Right cardiac atrium (tissue), 5 donors: ENCODE results near the gene ZNF521. TPM values are rescaled to one million over a fixed set of nuclear protein-coding genes. Genes with fewer than 3 reads are reported as not detected.

Experiments
- ATAC-seq, 2 donors: fragments of 200-7000 bp; cut with Tn5 transposase; one replicate each; pipeline versions ENCODE4 v1.8.0 to v1.9.1; 2020; ENCODE audit warnings: moderate library complexity in 2 of 2, mild to moderate bottlenecking in 1 of 2
- DNase-seq, 3 donors: peaks; one replicate each; pipeline ENCODE4 v3.0.0-alpha.2; 2020
- H3K27ac ChIP-seq: one replicate; pipeline ENCODE4 v1.5.1; 2013; ENCODE audit warnings: mild to moderate bottlenecking, low read length, control low read depth, moderate library complexity
- H3K27me3 ChIP-seq: one replicate; pipeline ENCODE4 v1.6.1; 2013; ENCODE audit not compliant: control insufficient read depth, insufficient read depth
- H3K4me1 ChIP-seq: one replicate; pipeline ENCODE4 v1.6.1; 2013; ENCODE audit warnings: low read length; ENCODE audit not compliant: control insufficient read depth, insufficient read depth
- H3K4me3 ChIP-seq: one replicate; pipeline ENCODE4 v1.5.1; 2013; ENCODE audit warnings: low read length, control low read depth
- H3K9me3 ChIP-seq: one replicate; pipeline ENCODE4 v1.6.1; 2013; ENCODE audit warnings: low read length; ENCODE audit not compliant: control insufficient read depth
- WGBS: extraction: QIAGEN DNeasy Blood & Tissue Kit; methylation state at CpG from one replicate; pipeline ENCODE4 v1.1.7; 2013; 5-methylcytosine and 5-hydroxymethylcytosine counted together
- intact Hi-C, 4 donors: fragments of 100-400 bp; cut with DNase I; formaldehyde crosslinking; loops; one replicate each; pipeline versions ENCODE4 v1.11.0 to v1.14.0; 2022 to 2023
- polyA plus RNA-seq: library from polyadenylated mRNA; stranded (reverse); fragments of 200-250 nt; gene quantifications from one replicate; pipeline ENCODE4 v1.2.3, GENCODE V29; 2013
- total RNA-seq, 4 donors: library from RNA; stranded (reverse); fragmentation: NEBNext Ultra II Directional; extraction: Animal tissue kit (Norgen Biotek cat#: 25700); gene quantifications; one replicate each; pipeline ENCODE4 v1.2.1, GENCODE V29; 2021
- donor health status: healthy with polysubstance abuse.
- donor health status: DM: no; HTN: yes; CAD: no.
- donor health status: DM: no; HTN: no; CAD: no.
- donor health status: DM: no; HTN: yes; CAD: no; lungs with severe emphysema.
- donor health status: DM: yes; HTN: yes; CAD: no.

The ZNF521 gene
- total and polyA plus RNA-seq, 5 donors: 7.2 to 54.5 (median 38.8) TPM

- WGBS: 87% methylated on average over 4 of the region's 4 CpGs
- no peak for DNase-seq
- Histone ChIP-seq H3K9me3 (no peaks in the 10 kb centered on the region), H3K4me1 (peaks cover 5% of the 10 kb centered on the region), H3K27ac (no peak overlapping the region), H3K27me3 (no peaks in the 10 kb centered on the region), H3K4me3 (no peak overlapping the region)
- intact Hi-C loops: no loop called here
- ATAC-seq: no peak
Observed at GRCh38 chr18:25186871-25187270, 165.1 kb downstream of the ZNF521 start.

- Histone ChIP-seq H3K9me3 (no peaks in the 10 kb centered on the region), H3K4me1 (peaks cover 1% of the 10 kb centered on the region), H3K27ac (no peak overlapping the region), H3K27me3 (no peaks in the 10 kb centered on the region), H3K4me3 (no peak overlapping the region)
- intact Hi-C loops: no loop called here
- WGBS: 85% methylated on average over 2 of the region's 2 CpGs
- ATAC-seq (no peak), DNase-seq (no peak)
Observed at GRCh38 chr18:25181993-25182392, 170.0 kb downstream of the ZNF521 start.

GRCh38 chr18:25181581-25181980, 170.4 kb downstream of the ZNF521 start:
- Histone ChIP-seq H3K4me3 (no peak overlapping the region), H3K27ac (no peak overlapping the region), H3K27me3 (no peaks in the 10 kb centered on the region), H3K4me1 (peaks cover 1% of the 10 kb centered on the region), H3K9me3 (no peaks in the 10 kb centered on the region)
- 59% methylated on average over 3 of the region's 3 CpGs for WGBS
- no peak for DNase-seq
- intact Hi-C loops: no loop called here
- no peak for ATAC-seq

GRCh38 chr18:25180973-25181548, 170.9 kb downstream of the ZNF521 start:
- WGBS: 64% methylated on average over 6 of the region's 6 CpGs
- H3K27me3 ChIP-seq: no peaks in the 10 kb centered on the region
- peaks cover 1% of the 10 kb centered on the region for H3K4me1 ChIP-seq
- H3K4me3 ChIP-seq: no peak overlapping the region
- DNase-seq (peak in 1 of 3 donors; percentile 14), ATAC-seq (peak in 1 of 2 donors; percentile 46)
- H3K9me3 ChIP-seq: no peaks in the 10 kb centered on the region
- intact Hi-C loops: no loop called here
- H3K27ac ChIP-seq: no peak overlapping the region

- H3K4me1 ChIP-seq: peaks cover 1% of the 10 kb centered on the region
- no peak for ATAC-seq
- 86% methylated on average over 3 of the region's 3 CpGs for WGBS
- no peak overlapping the region for H3K4me3 ChIP-seq
- H3K27me3 ChIP-seq: no peaks in the 10 kb centered on the region
- no peak for DNase-seq
- no peak overlapping the region for H3K27ac ChIP-seq
- intact Hi-C loops: no loop called here
- no peaks in the 10 kb centered on the region for H3K9me3 ChIP-seq
Observed at GRCh38 chr18:25177631-25178030, 174.3 kb downstream of the ZNF521 start.

GRCh38 chr18:25176518-25177042, 175.4 kb downstream of the ZNF521 start:
- 96% methylated on average over 19 of the region's 19 CpGs for WGBS
- Histone ChIP-seq H3K4me3 (no peak overlapping the region), H3K4me1 (no peaks in the 10 kb centered on the region), H3K27ac (no peak overlapping the region), H3K9me3 (no peaks in the 10 kb centered on the region), H3K27me3 (no peaks in the 10 kb centered on the region)
- ATAC-seq (no peak), DNase-seq (peak in 1 of 3 donors; percentile 34)
- intact Hi-C loops: no loop called here

GRCh38 chr18:25175558-25176517, 176.1 kb downstream of the ZNF521 start:
- no peaks in the 10 kb centered on the region for H3K27me3 ChIP-seq
- H3K9me3 ChIP-seq: no peaks in the 10 kb centered on the region
- no peak overlapping the region for H3K4me3 ChIP-seq
- no peak for ATAC-seq
- no peaks in the 10 kb centered on the region for H3K4me1 ChIP-seq
- no peak overlapping the region for H3K27ac ChIP-seq
- WGBS: 81% methylated on average over 10 of the region's 10 CpGs
- no peak for DNase-seq
- intact Hi-C loops: no loop called here

GRCh38 chr18:25174324-25174723, 177.6 kb downstream of the ZNF521 start:
- DNase-seq (peak in 1 of 3 donors; percentile 28), ATAC-seq (no peak)
- Histone ChIP-seq H3K4me1 (no peaks in the 10 kb centered on the region), H3K4me3 (no peak overlapping the region), H3K27ac (no peak overlapping the region), H3K27me3 (no peaks in the 10 kb centered on the region), H3K9me3 (no peaks in the 10 kb centered on the region)
- intact Hi-C loops: no loop called here
- 86% methylated on average over 7 of the region's 7 CpGs for WGBS

GRCh38 chr18:25171334-25171733, 180.6 kb downstream of the ZNF521 start:
- no peak for ATAC-seq
- WGBS: 49% methylated on average over 3 of the region's 3 CpGs
- Histone ChIP-seq H3K4me3 (no peak overlapping the region), H3K4me1 (no peaks in the 10 kb centered on the region), H3K27ac (no peak overlapping the region), H3K27me3 (no peaks in the 10 kb centered on the region), H3K9me3 (no peaks in the 10 kb centered on the region)
- no peak for DNase-seq
- intact Hi-C loops: no loop called here

GRCh38 chr18:25170402-25170801, 181.6 kb downstream of the ZNF521 start:
- intact Hi-C loops: no loop called here
- no peak overlapping the region for H3K27ac ChIP-seq
- DNase-seq (no peak), ATAC-seq (no peak)
- H3K4me1 ChIP-seq: no peaks in the 10 kb centered on the region
- H3K9me3 ChIP-seq: no peaks in the 10 kb centered on the region
- H3K4me3 ChIP-seq: no peak overlapping the region
- no peaks in the 10 kb centered on the region for H3K27me3 ChIP-seq
- WGBS: 68% methylated on average over 4 of the region's 4 CpGs

- intact Hi-C loops: loop anchor here in 1 of 4 donors (10.0 kb wide), 1 partner anchor 175 kb away; no protein-coding TSS in a partner anchor
- WGBS: 91% methylated on average over 1 of the region's 1 CpG
Observed at GRCh38 chr18:25169701-25170100, 182.3 kb downstream of the ZNF521 start.

More at GRCh38 chr18:25169701-25170100, 182.3 kb downstream of the ZNF521 start:
- Histone ChIP-seq H3K4me3 (no peak overlapping the region), H3K4me1 (no peaks in the 10 kb centered on the region), H3K27me3 (no peaks in the 10 kb centered on the region), H3K9me3 (no peaks in the 10 kb centered on the region), H3K27ac (no peak overlapping the region)
- DNase-seq (no peak), ATAC-seq (no peak)
